HepG2 (cell line): ENCODE data around the gene STAT5A. TPM values are rescaled to one million over a fixed set of nuclear protein-coding genes. Genes with fewer than 3 reads are reported as not detected.

ENCODE experiments used
- CBX5 ChIP-seq: sonication (generic); formaldehyde crosslinking; IDR thresholded peaks from 2 replicates; pipeline ENCODE4 v1.4.0; 2020; ENCODE audit warnings: missing genetic modification reagents, borderline replicate concordance
- CSRNP2 ChIP-seq: sonication (generic); formaldehyde crosslinking; conservative IDR thresholded peaks from 2 replicates; pipeline ENCODE4 v1.8.0; 2022; ENCODE audit warnings: low read depth, missing genetic modification reagents
- MAFG ChIP-seq: sonication (generic); formaldehyde crosslinking; IDR thresholded peaks from 2 replicates; pipeline ENCODE4 v1.5.1; 2020; ENCODE audit warnings: mild to moderate bottlenecking, missing genetic modification reagents
- MTERF4 ChIP-seq: sonication (generic); formaldehyde crosslinking; IDR thresholded peaks from 2 replicates; pipeline ENCODE4 v1.8.0; 2023; ENCODE audit warnings: mild to moderate bottlenecking, missing genetic modification reagents
- NFE2L1 ChIP-seq: sonication (generic); formaldehyde crosslinking; IDR thresholded peaks from 2 replicates; pipeline ENCODE4 v1.4.0; 2020; ENCODE audit warnings: missing genetic modification reagents, mild to moderate bottlenecking, borderline replicate concordance
- REST ChIP-seq, 2 experiments: IDR thresholded peaks; 2 replicates each; pipeline ENCODE4 v1.6.1; 2011 to 2012; ENCODE audit warnings: low read length in 2 of 2, borderline replicate concordance in 1 of 2, low read depth in 1 of 2, mild to moderate bottlenecking in 1 of 2, moderate library complexity in 1 of 2
- SOX6 ChIP-seq, 2 experiments: fragments of 450-650 bp in 1 of 2; sonication (generic) in 1 of 2; formaldehyde crosslinking in 1 of 2; IDR thresholded peaks; 2 replicates each; pipeline versions ENCODE4 v1.4.0 to v1.6.1; 2017 to 2020; ENCODE audit warnings: antibody characterized with exemption in 1 of 2, mild to moderate bottlenecking in 1 of 2, missing genetic modification reagents in 1 of 2
- THAP11 ChIP-seq: IDR thresholded peaks from 2 replicates; pipeline ENCODE4 v1.6.1; 2016; ENCODE audit warnings: missing biosample characterization, missing genetic modification reagents
- THAP9 ChIP-seq: sonication (generic); formaldehyde crosslinking; IDR thresholded peaks from 2 replicates; pipeline ENCODE4; 2020; ENCODE audit warnings: missing genetic modification reagents, mild to moderate bottlenecking, borderline replicate concordance
- TOE1 ChIP-seq: sonication (generic); formaldehyde crosslinking; IDR thresholded peaks from 2 replicates; pipeline ENCODE4 v1.4.0; 2020; ENCODE audit warnings: mild to moderate bottlenecking, missing genetic modification reagents
- ZMAT3 ChIP-seq: sonication (generic); formaldehyde crosslinking; conservative IDR thresholded peaks from 2 replicates; pipeline ENCODE4 v1.7.0; 2021; ENCODE audit warnings: missing genetic modification reagents
- ZNF225 ChIP-seq: sonication (generic); formaldehyde crosslinking; IDR thresholded peaks from 2 replicates; pipeline ENCODE4 v1.4.0; 2020; ENCODE audit warnings: mild to moderate bottlenecking, missing genetic modification reagents
- ZNF572 ChIP-seq: sonication (generic); formaldehyde crosslinking; IDR thresholded peaks from 2 replicates; pipeline ENCODE4 v1.5.1; 2020; ENCODE audit warnings: mild to moderate bottlenecking, missing genetic modification reagents
- ZNF776 ChIP-seq: sonication (generic); formaldehyde crosslinking; IDR thresholded peaks from 2 replicates; pipeline ENCODE4 v1.4.0; 2020; ENCODE audit warnings: mild to moderate bottlenecking, missing genetic modification reagents
- ZNF777 ChIP-seq: sonication (generic); formaldehyde crosslinking; IDR thresholded peaks from 2 replicates; pipeline ENCODE4 v1.4.0; 2020; ENCODE audit warnings: missing genetic modification reagents
- polyA plus RNA-seq, 8 experiments: library from polyadenylated mRNA; depleted of rRNA in 3 of 8; stranded (reverse) in 7 of 8; unstranded in 1 of 8; fragments of >200 nt; fragmentation: Illumina TruSeq in 4 of 8; extraction: Trizol in 4 of 8; gene quantifications; 2 replicates each; pipeline versions ENCODE4 v1.2.1 to v1.2.3, GENCODE V29; 2011 to 2016; ENCODE audit warnings: low read depth in 4 of 8, missing spikeins in 1 of 8, mixed read lengths in 1 of 8; ENCODE audit not compliant: insufficient read depth in 1 of 8
- total RNA-seq, 5 experiments: library from RNA; depleted of rRNA; stranded (reverse); fragments of >200 nt; fragmentation: Illumina TruSeq; extraction: Trizol; gene quantifications; 2 replicates each; pipeline ENCODE4 v1.2.3, GENCODE V29; 2016; ENCODE audit warnings: low read depth in 1 of 5

Gene STAT5A
- total and polyA plus RNA-seq, 2 of the 13 experiments (the other 11 are each of a cell fraction or from before 2014, with no cell fraction given) = 1.4 to 4.1 TPM

- TF ChIP-seq REST (IDR thresholded peaks at IDR 0.05; ENCODE audit: borderline replicate concordance in 1 of 2, low read depth in 1 of 2, low read length in 2 of 2) (peak in 1 of 2 experiments; percentile 53; a peak in 1 of 4 replicates), ZNF777 (CRISPR knock-in tag) (0 out of 2 replicates have a peak, but pooled peaks have one; percentile 11), THAP11 (CRISPR knock-in tag) (peak; percentile 82), TOE1 (CRISPR knock-in tag) (0 out of 2 replicates have a peak, but pooled peaks have one; percentile 28), NFE2L1 (CRISPR knock-in tag) (no peak), MAFG (no peak), SOX6 (IDR thresholded peaks at IDR 0.05) (no peak), SOX6 (CRISPR knock-in tag; IDR thresholded peaks at IDR 0.05) (peak; percentile 55), MTERF4 (CRISPR knock-in tag) (0 out of 2 replicates have a peak, but pooled peaks have one; percentile 87), CBX5 (peak; percentile 62; the same call in 1 of the 2 replicates), CSRNP2 (CRISPR knock-in tag) (no peak), THAP9 (CRISPR knock-in tag) (peak; percentile 52; the same call in 1 of the 2 replicates), ZNF776 (CRISPR knock-in tag) (no peak), ZNF572 (CRISPR knock-in tag) (peak; percentile 42; the same call in 1 of the 2 replicates), ZNF225 (CRISPR knock-in tag) (no peak), ZMAT3 (peak; percentile 78; the same call in 1 of the 2 replicates)
These were observed 23.1 kb downstream of the STAT5A start (continued) for GRCh38 chr17:42311240-42312034.
